Measurements from ENCODE around the gene JMJD1C.

Gene JMJD1C

DNA sequence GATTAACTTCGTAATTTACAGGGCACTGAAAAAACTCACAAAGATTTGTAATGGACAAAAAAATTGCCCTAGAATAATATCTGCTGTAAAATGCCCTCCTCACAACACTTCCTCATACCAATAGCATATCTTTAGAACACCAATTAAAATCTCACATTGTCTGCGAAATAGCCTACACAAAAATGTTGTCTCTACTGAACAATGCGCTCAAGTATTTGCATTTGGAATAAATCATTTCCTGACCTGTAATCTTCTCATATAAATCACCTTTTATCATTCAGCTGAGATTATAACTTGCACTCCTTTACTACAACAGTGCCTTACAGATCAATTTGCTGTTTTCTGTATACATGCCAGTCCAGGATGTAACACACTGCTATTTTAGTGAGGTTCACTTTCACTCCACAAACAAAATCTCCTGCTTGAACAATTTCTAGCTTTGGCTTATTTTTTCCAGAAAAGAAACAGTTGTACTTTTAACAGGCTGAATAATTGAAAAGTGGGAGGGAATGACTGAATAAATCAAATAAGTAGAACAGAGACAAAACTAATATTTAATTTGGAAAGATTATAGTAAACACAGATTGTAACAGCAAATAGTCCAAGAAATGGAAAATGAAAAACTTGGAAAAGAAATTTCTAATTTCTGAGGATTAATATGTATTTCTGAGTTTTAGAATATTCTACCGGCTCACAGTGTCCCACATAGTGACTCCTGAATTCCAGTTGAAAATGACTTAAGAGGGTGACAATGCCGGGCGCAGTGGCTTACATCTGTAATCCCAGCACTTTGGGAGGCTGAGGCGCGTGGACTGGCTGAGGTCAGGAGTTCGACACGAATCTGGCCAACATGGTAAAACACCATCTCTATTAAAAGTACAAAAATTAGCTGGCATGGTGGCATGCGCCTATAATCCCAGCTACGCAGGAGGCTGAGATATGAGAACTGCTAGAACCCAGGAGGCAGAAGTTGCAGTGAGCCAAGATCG lies 30.6 kb downstream of the JMJD1C start:
- DNase-seq = no peak

DNA sequence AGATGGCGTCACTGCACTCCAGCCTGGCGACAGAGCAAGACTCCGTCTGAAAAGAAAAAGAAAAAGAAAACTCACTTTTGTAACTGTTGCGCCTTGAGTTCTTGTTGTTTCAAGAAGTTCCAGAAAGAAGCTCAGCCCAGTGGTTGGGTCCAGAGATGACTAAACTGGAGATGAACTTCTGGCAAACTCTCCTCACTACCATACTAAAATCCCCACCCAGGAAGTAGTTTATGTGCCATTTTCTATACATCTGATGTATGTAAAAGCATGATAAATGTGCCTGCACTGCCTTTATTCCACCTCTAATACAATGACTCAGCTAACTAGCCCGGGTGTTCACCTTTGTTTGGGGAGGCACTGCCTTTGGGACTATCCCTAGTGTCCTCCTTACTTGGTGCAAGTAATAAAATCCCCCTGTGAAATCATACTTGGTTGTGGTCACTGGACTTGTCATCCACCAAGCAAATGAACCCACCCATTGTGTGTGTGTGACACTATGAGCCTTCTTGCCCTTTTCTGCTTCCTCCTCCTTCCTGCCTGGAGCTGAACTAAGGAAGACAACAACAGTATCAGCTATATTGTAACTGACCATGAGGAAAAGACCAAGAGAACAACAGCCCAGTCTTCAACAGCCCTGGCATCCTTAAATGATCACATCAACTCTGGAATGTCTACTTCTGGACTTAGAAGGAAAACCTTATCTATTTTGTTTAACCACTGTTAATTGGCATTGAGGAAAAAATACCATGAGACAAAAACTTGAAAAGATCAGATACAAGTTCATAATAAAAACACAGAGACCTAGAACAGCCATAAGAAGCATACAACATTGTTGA lies 33.6 kb downstream of the JMJD1C start:
- DNase-seq = no peak

- DNase-seq = no peak
Observed at GRCh38 chr10:63430999-63431356, 34.8 kb downstream of the JMJD1C start.

GRCh38 chr10:63430091-63430998 lies 35.4 kb downstream of the JMJD1C start:
- DNase-seq = no peak

DNA sequence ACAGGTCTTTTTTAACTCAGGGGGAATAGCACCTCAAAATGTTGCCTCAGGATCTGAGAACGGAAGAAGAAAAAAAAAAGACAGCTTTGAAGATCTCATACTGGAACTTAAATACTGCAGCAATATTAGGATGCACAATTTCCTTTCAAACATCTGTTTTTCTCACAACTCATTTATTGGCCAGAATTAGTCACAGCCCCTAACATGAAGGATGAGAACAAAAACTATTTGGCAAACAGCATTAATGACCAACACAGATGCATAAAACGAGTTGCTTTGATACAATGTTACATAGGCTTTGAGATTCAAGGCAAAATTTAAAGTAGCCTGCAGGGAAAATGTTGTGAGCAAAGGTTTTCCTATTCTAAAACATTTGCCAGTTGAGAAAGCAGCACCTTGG lies 36.5 kb downstream of the JMJD1C start:
- no peak for DNase-seq

GRCh38 chr10:63427013-63427412 lies 38.8 kb downstream of the JMJD1C start:
- no peak for DNase-seq

DNA sequence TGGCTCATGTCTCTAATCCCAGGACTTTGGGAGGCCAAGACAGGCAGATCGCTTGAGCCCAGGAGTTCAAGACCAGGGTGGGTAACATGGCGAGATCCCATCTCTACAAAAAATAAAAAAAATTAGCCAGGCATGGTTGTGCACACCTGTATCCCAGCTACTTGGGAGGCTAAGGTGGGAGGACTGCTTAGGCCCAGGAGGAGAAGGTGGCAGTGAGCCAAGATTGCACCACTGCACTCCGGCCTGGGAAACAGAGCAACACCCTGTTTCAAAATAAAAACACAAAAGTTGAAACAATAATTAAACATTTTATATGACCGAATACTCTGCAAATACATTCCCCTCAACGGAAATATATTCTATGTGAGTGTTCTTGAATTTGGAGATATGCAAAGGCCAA lies 40.3 kb downstream of the JMJD1C start:
- DNase-seq = no peak

- DNase-seq = no peak
Observed at GRCh38 chr10:63424576-63424975, 41.2 kb downstream of the JMJD1C start.

DNA sequence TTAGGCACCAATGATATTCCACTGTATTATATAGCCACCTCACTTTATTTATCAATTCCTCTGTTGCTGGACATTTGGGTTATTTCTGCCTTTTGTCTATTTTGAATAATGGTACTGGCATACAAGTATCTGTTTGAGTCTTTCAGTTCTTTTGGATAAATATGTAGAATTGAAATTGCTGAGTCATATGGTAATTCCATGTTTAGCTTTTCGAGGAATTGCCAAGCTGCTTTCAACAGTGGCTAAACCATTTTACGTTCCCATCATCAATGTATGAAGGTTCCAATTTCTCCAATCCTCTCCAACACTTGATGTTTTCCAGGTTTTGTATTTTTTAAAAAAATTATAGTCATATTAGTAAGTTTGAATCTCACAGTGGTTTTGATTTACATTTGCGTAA lies 42.3 kb downstream of the JMJD1C start:
- no peak for DNase-seq

- no peak for DNase-seq
Observed at GRCh38 chr10:63421591-63421990, 44.2 kb downstream of the JMJD1C start.

DNA sequence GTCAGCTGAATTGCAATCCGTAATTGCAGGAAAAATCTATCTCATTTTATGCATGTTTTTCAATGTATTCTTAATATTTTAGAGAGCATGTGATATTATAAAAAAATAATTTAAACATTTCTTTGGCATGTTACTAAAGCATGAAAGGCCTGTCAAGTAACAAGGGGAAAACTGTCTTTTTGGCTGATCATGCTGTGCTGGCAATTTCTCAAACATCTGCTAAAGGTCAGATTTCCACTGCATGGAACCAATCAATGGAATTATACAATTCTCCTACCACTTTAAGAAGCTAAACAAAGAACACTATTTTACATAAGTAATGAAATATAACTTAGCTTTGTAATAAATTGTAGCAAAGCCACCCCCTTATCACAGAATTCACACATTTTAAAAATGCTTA lies 49.4 kb downstream of the JMJD1C start:
- no peak for DNase-seq

- DNase-seq = no peak
Observed at GRCh38 chr10:63415640-63416244, 50.0 kb downstream of the JMJD1C start.

DNA sequence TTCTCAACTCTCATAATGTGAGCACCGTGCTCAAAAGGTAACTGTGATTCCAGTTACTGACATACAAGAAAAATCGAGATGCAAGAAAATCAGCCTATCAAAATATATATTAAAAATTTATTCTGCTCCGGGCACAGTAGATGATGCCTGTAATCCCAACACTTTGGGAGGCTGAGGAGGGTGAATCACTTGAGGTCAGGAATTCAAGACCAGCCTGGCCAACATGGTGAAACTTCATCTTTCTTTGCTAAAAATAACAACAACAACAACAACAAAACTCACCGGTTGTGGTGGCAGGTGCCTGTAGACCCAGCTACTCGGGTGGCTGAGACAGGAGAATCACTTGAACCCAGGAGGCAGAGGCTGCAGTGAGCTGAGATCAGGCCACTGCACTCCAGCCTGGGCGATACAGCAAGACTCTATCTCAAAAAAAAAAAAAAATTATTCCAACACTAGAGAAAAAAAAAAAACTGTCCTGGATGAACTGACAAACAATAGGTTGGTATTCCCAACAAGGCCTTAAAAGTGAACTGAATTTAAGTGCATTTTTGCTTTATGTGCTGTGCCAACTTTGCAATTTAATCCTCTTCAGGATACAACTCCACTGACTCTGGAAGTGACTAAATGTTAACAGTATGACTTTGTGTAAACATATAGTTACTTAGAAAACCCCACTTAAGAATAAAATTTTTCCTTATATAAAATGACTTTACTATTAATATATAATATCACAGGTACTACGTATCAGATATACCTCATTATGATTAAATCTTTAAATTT lies 51.1 kb downstream of the JMJD1C start:
- DNase-seq = no peak

- no peak for DNase-seq
Observed at GRCh38 chr10:63413429-63413828, 52.3 kb downstream of the JMJD1C start.

DNA sequence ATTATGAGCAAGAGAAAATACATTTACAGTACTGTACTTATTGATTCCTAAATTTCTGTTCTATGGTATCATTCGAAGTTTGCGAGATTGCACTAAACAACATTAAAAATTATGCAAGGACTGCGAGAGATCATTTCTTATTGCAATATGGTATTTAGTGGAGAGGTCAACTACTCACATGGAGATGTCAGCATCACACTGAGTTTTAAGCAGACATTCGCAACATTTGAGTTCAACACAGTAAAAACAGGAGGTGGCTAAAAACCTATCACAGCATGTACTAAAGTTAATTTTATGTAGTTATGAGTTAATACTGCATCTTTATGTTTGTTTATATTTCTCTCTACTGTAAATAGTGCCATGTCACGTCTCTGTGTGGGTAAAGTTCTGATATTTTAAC lies 53.5 kb downstream of the JMJD1C start:
- no peak for DNase-seq

DNA sequence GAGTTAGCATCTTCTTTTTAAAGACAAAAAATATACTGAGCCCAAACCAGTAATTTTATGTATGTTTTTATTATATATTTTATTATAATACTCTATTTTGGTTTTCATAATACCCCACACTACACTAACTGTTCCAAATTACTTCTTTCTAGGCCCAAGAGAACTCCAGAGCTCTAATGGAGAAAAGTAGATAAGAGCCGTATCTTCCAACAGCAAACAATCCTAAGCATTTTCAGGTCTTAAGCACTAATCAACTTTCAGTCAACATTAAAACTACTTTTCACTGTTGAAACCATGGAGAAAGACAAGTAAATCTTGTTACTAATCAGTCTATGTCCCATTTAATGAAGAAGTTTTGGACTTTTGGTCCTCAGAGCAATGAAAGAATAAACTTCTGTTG lies 55.1 kb downstream of the JMJD1C start:
- no peak for DNase-seq

- no peak for DNase-seq
Observed at GRCh38 chr10:63409465-63410027, 56.2 kb downstream of the JMJD1C start.

- no peak for DNase-seq
Observed at GRCh38 chr10:63407136-63407662, 58.6 kb downstream of the JMJD1C start.

DNA sequence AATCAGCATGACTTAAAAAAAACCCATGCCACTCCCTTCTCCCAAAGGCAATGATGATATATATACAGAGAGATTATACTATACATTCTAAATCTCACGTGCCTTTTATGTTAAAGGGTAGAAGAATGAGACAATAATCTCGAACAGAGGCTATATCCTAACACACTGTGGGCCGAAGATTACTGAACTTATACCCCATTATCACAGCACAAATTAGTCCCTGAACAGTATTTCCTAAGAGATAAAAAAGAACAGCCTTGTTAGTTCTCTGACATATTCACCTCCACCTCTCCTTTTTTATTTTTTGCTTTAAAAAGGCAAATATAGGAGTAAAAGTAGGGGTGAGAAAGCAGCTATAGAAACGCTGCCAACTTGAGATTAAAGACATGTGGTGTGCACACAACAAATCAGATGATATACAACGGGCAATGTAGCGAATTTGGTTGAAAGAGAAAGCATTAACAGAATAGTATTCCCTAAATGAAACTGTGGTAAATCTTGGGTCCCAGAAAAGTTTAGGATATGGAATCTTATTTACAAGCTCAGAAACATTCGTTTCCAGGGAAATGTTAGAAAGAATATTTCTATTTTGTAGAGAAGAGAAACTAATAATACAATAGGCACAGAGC lies 69.5 kb downstream of the JMJD1C start:
- DNase-seq = no peak

DNA sequence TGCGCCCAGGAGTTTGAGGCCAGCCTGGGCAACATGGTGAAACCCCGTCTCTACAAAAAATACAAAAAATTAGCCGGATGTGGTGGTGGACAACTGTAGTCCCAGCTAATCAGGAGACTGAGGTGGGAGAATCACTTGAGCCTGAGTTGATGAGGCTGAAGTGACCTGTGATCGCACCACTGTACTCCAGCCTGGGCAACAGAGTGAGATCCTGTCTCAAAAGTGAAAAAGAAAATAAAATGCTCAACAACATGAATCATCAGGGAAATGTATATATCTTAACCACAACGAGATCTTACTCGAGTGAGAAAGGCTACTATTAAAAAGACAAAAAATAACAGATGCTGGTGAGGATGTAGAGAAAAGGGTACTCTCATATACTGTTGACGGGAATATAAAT lies 72.7 kb downstream of the JMJD1C start:
- no peak for DNase-seq

GRCh38 chr10:63392224-63392623 lies 73.6 kb downstream of the JMJD1C start:
- no peak for DNase-seq
